ENCODE results near the gene MBNL1. TPM values are rescaled to one million over a fixed set of nuclear protein-coding genes. Genes with fewer than 3 reads are reported as not detected.
"Not testable (repeated sequence)": the region's sequence is repeated elsewhere in the genome, so short reads cannot be mapped to it uniquely, and the experiment has no call there.

MBNL1 gene
- total RNA-seq, 5 donors from 2014 or later (not counting 1 experiment from before 2014, with no cell fraction given): 408 to 705 (median 423) TPM

DNA sequence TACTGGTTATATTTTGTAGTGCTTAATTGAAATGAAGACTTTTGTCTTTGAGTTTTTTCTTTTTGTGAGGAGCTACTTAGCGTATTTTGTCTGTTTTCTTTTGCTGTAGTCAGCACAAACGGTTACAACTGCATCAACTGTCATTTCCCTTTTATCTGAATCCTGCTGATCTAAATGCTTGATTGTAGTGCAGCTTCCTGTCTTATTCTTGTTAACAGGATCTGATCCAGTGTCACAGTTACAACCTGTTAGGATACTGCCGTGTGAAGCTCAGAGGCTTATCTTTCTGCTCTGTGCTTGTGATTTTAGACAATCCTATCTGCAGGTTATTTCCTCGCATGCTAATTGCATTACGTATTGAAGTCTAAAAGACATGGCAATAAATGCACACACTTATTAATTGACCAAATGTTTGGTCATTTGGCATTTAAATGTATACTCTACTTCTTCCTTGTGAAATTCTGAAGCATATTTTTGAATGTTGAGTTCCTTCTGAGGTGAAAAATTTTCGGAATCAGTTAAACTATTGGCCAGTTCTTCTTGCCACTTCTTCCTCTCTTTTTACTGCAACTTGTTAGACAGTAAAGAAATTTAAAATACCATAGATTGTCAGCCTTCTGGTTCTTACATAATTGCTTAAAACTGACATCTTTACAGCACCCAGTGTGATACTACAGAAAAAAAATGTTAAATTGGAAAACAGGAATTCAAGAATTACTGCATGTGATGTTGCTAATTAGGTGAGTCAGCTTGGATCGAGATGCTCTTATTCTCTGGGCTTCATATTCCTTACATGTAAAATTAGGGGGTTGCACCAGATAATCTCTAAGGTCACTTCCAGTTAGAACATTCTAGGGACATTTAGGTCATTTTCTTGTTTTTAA, 168.2 kb downstream of the MBNL1 start:
- POLR2A ChIA-PET: interaction anchor here (0.6 to 1.1 kb wide), 4 partner anchors 11 to 70 kb away, joined by 3 to 4 read pairs (median 3); no protein-coding TSS in a partner anchor
- WGBS (ENCODE audit: insufficient coverage): 50% methylated on average over 1 of the region's 7 CpGs

GRCh38 chr3:152438181-152438580, 169.5 kb downstream of the MBNL1 start:
- Histone ChIP-seq H3K4me1 (ENCODE audit: control insufficient read depth in 1 of 2, extremely low read depth in 1 of 2, insufficient read depth in 2 of 2, low read length in 2 of 2) (peaks cover 0 to 23% of the 10 kb centered on the region in 2 experiments), H3K36me3 (ENCODE audit: control insufficient read depth in 2 of 2, extremely low read depth in 1 of 2, insufficient read depth in 1 of 2, low read length in 1 of 2) (peaks cover 0 to 34% of the 10 kb centered on the region in 2 donors), H3K27me3 (replicated peaks in 1 of 2; ENCODE audit: control insufficient read depth in 2 of 2, extremely low read depth in 1 of 2, insufficient read depth in 2 of 2, low read length in 1 of 2) (no peaks in the 10 kb centered on the region), H3K4me3 (ENCODE audit: control insufficient read depth in 1 of 2, extremely low read depth in 1 of 2, low read length in 1 of 2) (no peak overlapping the region), H3K27ac (ENCODE audit: low read length) (no peak overlapping the region), H3K9me3 (peaks cover 3% of the 10 kb centered on the region)
- no CpG with 5 or more reads among the region's 1 CpG for WGBS (ENCODE audit: insufficient coverage)
- ATAC-seq (replicated peaks in 1 of 4) (no peak), DNase-seq (no peak)
- H3K9me3 Mint-ChIP-seq: peaks cover 0 to 12% (median 0%) of the 10 kb centered on the region in 3 donors
- H3K27me3 Mint-ChIP-seq: no peaks in the 10 kb centered on the region
- H3K36me3 Mint-ChIP-seq: peaks cover 49% of the 10 kb centered on the region
- H3K4me1 Mint-ChIP-seq: peaks cover 77 to 85% (median 83%) of the 10 kb centered on the region in 3 donors
- H3K4me3 Mint-ChIP-seq: peak overlapping the region in 1 of 3 donors; percentile 19
- H3K27ac Mint-ChIP-seq: peak overlapping the region; percentile 31 to 74
- POLR2A ChIA-PET: interaction anchor here (0.6 to 1.1 kb wide), 2 partner anchors 39 to 86 kb away, joined by 3 to 5 read pairs; no protein-coding TSS in a partner anchor
- CTCF ChIA-PET: interaction anchor here in 1 of 2 donors (0.7 kb wide), 1 partner anchor 39 kb away, joined by 5 read pairs; no protein-coding TSS in a partner anchor

More for the DNA sequence above, 168.2 kb downstream of the MBNL1 start:
- Mint-ChIP-seq H3K27ac (peak overlapping the region; percentile 71 to 83), H3K4me1 (peaks cover 65 to 75% (median 72%) of the 10 kb centered on the region in 3 donors), H3K9me3 (peaks cover 0 to 12% (median 0%) of the 10 kb centered on the region in 3 donors), H3K36me3 (peaks cover 62% of the 10 kb centered on the region), H3K4me3 (peak overlapping the region; percentile 6 to 48 (median 26)), H3K27me3 (no peaks in the 10 kb centered on the region)
- CTCF ChIA-PET: interaction anchor here (0.6 to 0.9 kb wide), 4 partner anchors 10 to 457 kb away, joined by 3 to 6 read pairs (median 3); no protein-coding TSS in a partner anchor
- Histone ChIP-seq H3K27ac (ENCODE audit: low read length) (no peak overlapping the region), H3K27me3 (replicated peaks in 1 of 2; ENCODE audit: control insufficient read depth in 2 of 2, extremely low read depth in 1 of 2, insufficient read depth in 2 of 2, low read length in 1 of 2) (no peaks in the 10 kb centered on the region), H3K4me1 (ENCODE audit: control insufficient read depth in 1 of 2, extremely low read depth in 1 of 2, insufficient read depth in 2 of 2, low read length in 2 of 2) (peaks cover 0 to 15% of the 10 kb centered on the region in 2 experiments), H3K36me3 (ENCODE audit: control insufficient read depth in 2 of 2, extremely low read depth in 1 of 2, insufficient read depth in 1 of 2, low read length in 1 of 2) (peaks cover 0 to 45% of the 10 kb centered on the region in 2 donors), H3K4me3 (ENCODE audit: control insufficient read depth in 1 of 2, extremely low read depth in 1 of 2, low read length in 1 of 2) (no peak overlapping the region), H3K9me3 (peaks cover 3% of the 10 kb centered on the region)
- peak in 2 of 4 experiments; percentile 29 to 38 for ATAC-seq (replicated peaks in 1 of 4)
- DNase-seq: no peak

- Mint-ChIP-seq H3K9me3 (peaks cover 0 to 12% (median 0%) of the 10 kb centered on the region in 3 donors), H3K4me1 (peaks cover 79 to 89% (median 86%) of the 10 kb centered on the region in 3 donors), H3K27me3 (no peaks in the 10 kb centered on the region), H3K4me3 (peak overlapping the region in 1 of 3 donors; percentile 19), H3K27ac (peak overlapping the region; percentile 31 to 74), H3K36me3 (peaks cover 47% of the 10 kb centered on the region)
- peaks cover 0 to 30% of the 10 kb centered on the region in 2 donors for H3K36me3 ChIP-seq (ENCODE audit: control insufficient read depth in 2 of 2, extremely low read depth in 1 of 2, insufficient read depth in 1 of 2, low read length in 1 of 2)
- no peak overlapping the region for H3K27ac ChIP-seq (ENCODE audit: low read length)
- peaks cover 3% of the 10 kb centered on the region for H3K9me3 ChIP-seq
- no peaks in the 10 kb centered on the region for H3K27me3 ChIP-seq (replicated peaks in 1 of 2; ENCODE audit: control insufficient read depth in 2 of 2, extremely low read depth in 1 of 2, insufficient read depth in 2 of 2, low read length in 1 of 2)
- no peak for ATAC-seq (replicated peaks in 1 of 4)
- H3K4me3 ChIP-seq (ENCODE audit: control insufficient read depth in 1 of 2, extremely low read depth in 1 of 2, low read length in 1 of 2): no peak overlapping the region
- ChIA-PET CTCF (interaction anchor here in 1 of 2 donors (0.9 kb wide), 1 partner anchor 137 kb away, joined by 4 read pairs; no protein-coding TSS in a partner anchor), POLR2A (no interaction called here)
- WGBS (ENCODE audit: insufficient coverage): no CpG with 5 or more reads among the region's 6 CpGs
- DNase-seq: no peak
- peaks cover 0 to 23% of the 10 kb centered on the region in 2 experiments for H3K4me1 ChIP-seq (ENCODE audit: control insufficient read depth in 1 of 2, extremely low read depth in 1 of 2, insufficient read depth in 2 of 2, low read length in 2 of 2)
Observed at GRCh38 chr3:152438706-152439105, 170.0 kb downstream of the MBNL1 start.

GRCh38 chr3:152440243-152440642, 171.5 kb downstream of the MBNL1 start:
- peak overlapping the region in 1 of 3 donors; percentile 3 for H3K4me3 Mint-ChIP-seq
- H3K4me1 Mint-ChIP-seq: peaks cover 84 to 90% (median 88%) of the 10 kb centered on the region in 3 donors
- Histone ChIP-seq H3K36me3 (ENCODE audit: control insufficient read depth in 2 of 2, extremely low read depth in 1 of 2, insufficient read depth in 1 of 2, low read length in 1 of 2) (peaks cover 0 to 24% of the 10 kb centered on the region in 2 donors), H3K4me1 (ENCODE audit: control insufficient read depth in 1 of 2, extremely low read depth in 1 of 2, insufficient read depth in 2 of 2, low read length in 2 of 2) (peaks cover 2 to 26% of the 10 kb centered on the region in 2 experiments)
- H3K36me3 Mint-ChIP-seq: peaks cover 40% of the 10 kb centered on the region
- H3K9me3 ChIP-seq; ATAC-seq (replicated peaks in 1 of 4); H3K27ac ChIP-seq (ENCODE audit: low read length); H3K4me3 ChIP-seq (ENCODE audit: control insufficient read depth in 1 of 2, extremely low read depth in 1 of 2, low read length in 1 of 2); H3K9me3 Mint-ChIP-seq; H3K27me3 Mint-ChIP-seq; DNase-seq; H3K27me3 ChIP-seq (replicated peaks in 1 of 2; ENCODE audit: control insufficient read depth in 2 of 2, extremely low read depth in 1 of 2, insufficient read depth in 2 of 2, low read length in 1 of 2): not testable (repeated sequence)
- ChIA-PET POLR2A (interaction anchor here (0.6 to 0.9 kb wide), 4 partner anchors 9 to 40 kb away, joined by 3 to 5 read pairs (median 3); no protein-coding TSS in a partner anchor), CTCF (interaction anchor here in 1 of 2 donors (0.7 to 1.5 kb wide), 5 partner anchors 9 to 256 kb away, joined by 3 to 6 read pairs (median 4); no protein-coding TSS in a partner anchor)
- WGBS (ENCODE audit: insufficient coverage): 100% methylated on average over 1 of the region's 5 CpGs
- peak overlapping the region in 1 of 2 donors; percentile 2 for H3K27ac Mint-ChIP-seq

DNA sequence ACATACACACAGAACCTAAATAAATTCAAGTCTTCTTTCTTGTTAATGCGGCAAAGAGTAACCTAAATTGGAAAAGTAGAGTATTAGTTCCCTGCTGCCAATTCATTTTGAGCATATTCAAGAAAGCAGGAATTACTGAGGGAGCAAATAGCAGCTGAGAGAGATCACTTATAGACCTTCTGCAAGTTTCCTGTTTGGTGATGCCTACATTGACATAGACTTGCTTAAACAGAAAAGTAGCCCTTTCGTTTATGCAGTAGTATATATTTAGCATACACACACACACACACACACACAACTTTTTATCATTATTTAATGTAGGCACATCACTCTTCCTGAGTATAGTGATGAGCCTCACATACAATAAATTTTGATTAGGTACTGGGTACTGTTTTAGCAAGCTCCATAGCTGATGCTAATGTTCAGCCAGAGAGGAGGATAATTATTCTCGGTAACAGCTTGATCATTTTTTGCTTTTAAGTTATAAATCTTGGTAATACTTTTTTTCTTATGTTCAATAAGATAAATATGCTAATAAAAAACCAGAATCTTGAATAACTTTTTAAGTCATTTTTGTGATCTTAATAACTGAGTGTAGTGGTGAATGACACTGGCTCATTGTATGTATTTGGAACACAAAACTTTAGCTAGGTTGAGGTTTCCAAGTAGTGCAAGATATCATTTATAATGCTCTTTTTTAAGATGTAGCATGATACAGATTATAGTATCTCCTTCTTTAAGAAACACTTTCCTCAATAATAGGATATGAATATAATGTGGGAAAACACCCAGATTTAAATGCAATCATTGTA, 174.7 kb downstream of the MBNL1 start:
- ATAC-seq (replicated peaks in 1 of 4) (peak; percentile 37 to 62 (median 41)), DNase-seq (peak in 1 of 35 experiments; percentile 34)
- Histone ChIP-seq H3K27me3 (replicated peaks in 1 of 2; ENCODE audit: control insufficient read depth in 2 of 2, extremely low read depth in 1 of 2, insufficient read depth in 2 of 2, low read length in 1 of 2) (no peaks in the 10 kb centered on the region), H3K4me3 (ENCODE audit: control insufficient read depth in 1 of 2, extremely low read depth in 1 of 2, low read length in 1 of 2) (no peak overlapping the region), H3K4me1 (ENCODE audit: control insufficient read depth in 1 of 2, extremely low read depth in 1 of 2, insufficient read depth in 2 of 2, low read length in 2 of 2) (peaks cover 8 to 15% of the 10 kb centered on the region in 2 experiments), H3K36me3 (ENCODE audit: control insufficient read depth in 2 of 2, extremely low read depth in 1 of 2, insufficient read depth in 1 of 2, low read length in 1 of 2) (peaks cover 4 to 44% of the 10 kb centered on the region in 2 donors), H3K9me3 (no peaks in the 10 kb centered on the region), H3K27ac (ENCODE audit: low read length) (peak overlapping the region; percentile 13)
- Mint-ChIP-seq H3K27me3 (no peaks in the 10 kb centered on the region), H3K4me1 (peaks cover 79 to 87% (median 85%) of the 10 kb centered on the region in 3 donors), H3K9me3 (no peaks in the 10 kb centered on the region), H3K36me3 (peaks cover 41% of the 10 kb centered on the region), H3K4me3 (peak overlapping the region; percentile 29 to 57 (median 39)), H3K27ac (peak overlapping the region; percentile 80 to 91)
- ChIA-PET POLR2A (interaction anchor here (0.6 to 0.7 kb wide), 3 partner anchors 17 to 259 kb away, joined by 3 to 9 read pairs (median 3); no protein-coding TSS in a partner anchor), CTCF (interaction anchor here (0.6 to 4.8 kb wide), 29 partner anchors 13 to 417 kb away, joined by 3 to 44 read pairs (median 3); partner anchors contain the start of gene MBNL1 (in 1 of the 2))
- no CpG with 5 or more reads among the region's 3 CpGs for WGBS (ENCODE audit: insufficient coverage)
